Measurements from ENCODE around the gene GJD3.
"Not testable (repeated sequence)": the region's sequence is repeated elsewhere in the genome, so short reads cannot be mapped to it uniquely, and the experiment has no call there.

The GJD3 gene

GRCh38 chr17:40372031-40372430 is 7.5 kb upstream of the GJD3 start:
- peaks cover 7% of the 10 kb centered on the region for H3K27me3 Mint-ChIP-seq (ENCODE audit: low read depth)
- TF ChIP-seq CTCF (IDR thresholded peaks at IDR 0.05; ENCODE audit: unreplicated experiment in 3 of 3): no peak

GRCh38 chr17:40371261-40371929 is 6.9 kb upstream of the GJD3 start:
- no peaks in the 10 kb centered on the region for H3K9me3 Mint-ChIP-seq
- no peak for TF ChIP-seq CTCF (IDR thresholded peaks at IDR 0.05; ENCODE audit: unreplicated experiment in 3 of 3)
- peaks cover 7% of the 10 kb centered on the region for H3K27me3 Mint-ChIP-seq (ENCODE audit: low read depth)
- H3K4me1 Mint-ChIP-seq: no peaks in the 10 kb centered on the region
- H3K36me3 Mint-ChIP-seq (ENCODE audit: low read depth): no peaks in the 10 kb centered on the region
- H3K27ac Mint-ChIP-seq: no peak overlapping the region
- H3K4me3 Mint-ChIP-seq: no peak overlapping the region

More at GRCh38 chr17:40372031-40372430, 7.5 kb upstream of the GJD3 start:
- Mint-ChIP-seq H3K27ac (no peak overlapping the region), H3K9me3 (no peaks in the 10 kb centered on the region), H3K4me3 (no peak overlapping the region), H3K4me1 (no peaks in the 10 kb centered on the region), H3K36me3 (ENCODE audit: low read depth) (no peaks in the 10 kb centered on the region)

GRCh38 chr17:40369923-40370322 is 5.4 kb upstream of the GJD3 start:
- Mint-ChIP-seq H3K36me3 (ENCODE audit: low read depth) (no peaks in the 10 kb centered on the region), H3K27me3 (ENCODE audit: low read depth) (peaks cover 7% of the 10 kb centered on the region), H3K27ac (no peak overlapping the region), H3K9me3 (no peaks in the 10 kb centered on the region), H3K4me1 (no peaks in the 10 kb centered on the region), H3K4me3 (no peak overlapping the region)
- TF ChIP-seq CTCF (IDR thresholded peaks at IDR 0.05; ENCODE audit: unreplicated experiment in 3 of 3): no peak

- not testable (repeated sequence) for H3K27ac Mint-ChIP-seq; H3K9me3 Mint-ChIP-seq; H3K4me3 Mint-ChIP-seq; H3K36me3 Mint-ChIP-seq (ENCODE audit: low read depth); H3K4me1 Mint-ChIP-seq
- peaks cover 17% of the 10 kb centered on the region for H3K27me3 Mint-ChIP-seq (ENCODE audit: low read depth)
Measured at GRCh38 chr17:40367728-40368127, 3.2 kb upstream of the GJD3 start.

- Mint-ChIP-seq H3K4me1 (no peaks in the 10 kb centered on the region), H3K36me3 (ENCODE audit: low read depth) (no peaks in the 10 kb centered on the region), H3K27ac (no peak overlapping the region), H3K9me3 (no peaks in the 10 kb centered on the region), H3K27me3 (ENCODE audit: low read depth) (peaks cover 24% of the 10 kb centered on the region), H3K4me3 (no peak overlapping the region)
- no peak for TF ChIP-seq CTCF (IDR thresholded peaks at IDR 0.05; ENCODE audit: unreplicated experiment in 3 of 3)
Measured at GRCh38 chr17:40366861-40367518, 2.5 kb upstream of the GJD3 start.

GRCh38 chr17:40366076-40366860 is 1.7 kb upstream of the GJD3 start:
- peaks cover 30% of the 10 kb centered on the region for H3K27me3 Mint-ChIP-seq (ENCODE audit: low read depth)
- H3K27ac Mint-ChIP-seq: no peak overlapping the region
- H3K4me1 Mint-ChIP-seq: no peaks in the 10 kb centered on the region
- H3K36me3 Mint-ChIP-seq (ENCODE audit: low read depth): no peaks in the 10 kb centered on the region
- H3K9me3 Mint-ChIP-seq: no peaks in the 10 kb centered on the region
- TF ChIP-seq CTCF (IDR thresholded peaks at IDR 0.05; ENCODE audit: unreplicated experiment in 3 of 3): no peak
- peak overlapping the region in 2 of 3 experiments; percentile 6 to 29 for H3K4me3 Mint-ChIP-seq

Data from nephron (organoid).